GM19397 (cell line): ENCODE results near the gene BRIP1.
"Not testable (repeated sequence)": the region's sequence is repeated elsewhere in the genome, so short reads cannot be mapped to it uniquely, and the experiment has no call there.

Experiments
- ATAC-seq: cut with Tn5 transposase; IDR thresholded peaks from one replicate; pipeline ENCODE4 v1.9.1; 2021; ENCODE audit warnings: mild to moderate bottlenecking, moderate library complexity; ENCODE audit not compliant: unreplicated experiment

Gene BRIP1

DNA sequence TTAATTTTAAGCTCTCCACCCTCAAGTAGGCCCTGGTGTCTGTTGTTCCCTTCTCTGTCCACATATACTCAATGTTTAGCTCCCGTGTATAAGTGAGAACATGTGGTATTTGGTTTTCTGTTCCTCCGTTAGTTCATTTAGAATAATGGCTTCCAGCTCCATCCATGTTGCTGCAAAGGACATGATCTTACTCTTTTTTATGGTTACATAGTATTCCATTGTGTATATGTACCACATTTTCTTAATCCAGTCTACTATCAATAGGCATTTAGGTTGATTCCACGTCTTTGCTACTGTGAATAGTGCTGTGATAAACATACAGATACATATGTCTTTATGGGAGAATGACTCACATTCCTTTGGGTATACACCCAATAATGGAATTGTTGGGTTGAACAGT lies 160.9 kb downstream of the BRIP1 start:
- ATAC-seq, result no peak

DNA sequence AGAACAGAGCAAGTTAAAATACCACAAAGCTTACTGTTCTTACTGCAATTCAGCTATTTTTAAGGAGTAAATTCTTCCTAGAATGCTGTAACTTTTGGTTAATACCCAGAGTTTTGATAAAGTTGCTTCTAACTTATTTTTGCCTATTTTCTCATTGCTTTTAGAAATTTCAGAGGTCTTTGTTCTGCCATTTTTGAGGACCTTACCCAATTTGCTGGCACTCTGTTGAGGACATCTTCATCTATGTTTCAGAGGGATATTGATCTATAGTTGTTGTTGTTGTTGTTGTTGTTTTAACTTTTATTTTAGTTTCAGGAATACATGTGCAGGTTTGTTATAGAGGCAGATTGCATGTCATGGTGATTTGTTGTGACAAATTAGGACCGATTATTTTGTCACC lies 161.3 kb downstream of the BRIP1 start:
- ATAC-seq, result no peak

DNA sequence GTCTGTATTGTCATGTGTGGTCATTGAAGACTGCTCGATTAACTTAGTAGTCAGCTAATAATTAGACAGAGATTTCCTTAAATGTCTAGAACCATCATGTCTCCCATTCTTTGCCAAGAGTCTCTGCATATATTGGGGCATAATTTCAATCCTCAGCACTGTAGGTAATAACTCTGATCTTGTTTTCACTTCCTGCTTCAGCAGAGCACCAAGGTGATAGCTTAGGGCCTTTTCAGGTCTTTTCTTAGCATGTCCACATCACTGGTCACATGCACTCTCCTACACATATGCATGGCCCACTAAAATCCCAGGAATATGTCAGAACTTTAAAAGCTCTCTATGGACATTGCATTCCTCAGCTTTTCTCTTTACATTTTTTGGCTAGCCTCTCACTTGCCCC lies 162.0 kb downstream of the BRIP1 start:
- no peak for ATAC-seq

DNA sequence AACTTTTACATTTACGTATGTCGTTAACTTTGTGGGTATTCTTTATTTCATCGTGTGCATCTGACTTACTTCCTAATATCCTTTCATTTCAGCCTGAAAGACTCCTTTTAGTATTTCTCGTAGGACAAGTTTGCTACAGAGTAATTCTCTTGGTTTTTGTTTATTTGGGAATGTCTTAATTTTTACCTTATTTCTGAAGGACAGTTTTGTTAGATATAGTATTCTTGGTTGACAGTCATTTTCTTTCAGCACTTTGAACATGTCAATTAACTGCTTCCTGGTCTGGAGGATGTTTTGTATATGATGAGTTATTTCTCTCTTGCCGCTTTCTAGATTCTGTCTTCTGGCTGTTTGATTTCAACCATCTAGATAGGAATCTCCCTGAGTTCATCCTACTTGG lies 163.1 kb downstream of the BRIP1 start:
- no peak for ATAC-seq

DNA sequence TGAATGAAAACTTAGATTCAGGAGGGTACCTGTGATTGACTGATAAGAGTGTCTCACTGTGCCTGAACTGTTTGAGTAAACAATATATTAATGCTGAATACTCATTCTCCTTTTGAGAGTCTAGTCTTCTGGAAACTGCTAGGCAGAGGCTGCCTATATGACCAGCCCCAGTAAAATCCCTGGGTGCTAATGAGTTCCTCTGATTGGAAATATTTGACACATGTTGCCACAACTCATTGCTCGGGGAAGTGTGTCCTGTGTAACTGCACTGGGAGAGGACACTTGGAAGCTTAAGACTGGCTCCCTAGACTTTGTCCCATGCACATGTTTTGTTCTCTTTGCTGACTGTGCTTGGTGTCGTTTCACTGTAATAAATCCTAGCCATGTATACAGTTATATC lies 163.6 kb downstream of the BRIP1 start:
- ATAC-seq, result no peak

DNA sequence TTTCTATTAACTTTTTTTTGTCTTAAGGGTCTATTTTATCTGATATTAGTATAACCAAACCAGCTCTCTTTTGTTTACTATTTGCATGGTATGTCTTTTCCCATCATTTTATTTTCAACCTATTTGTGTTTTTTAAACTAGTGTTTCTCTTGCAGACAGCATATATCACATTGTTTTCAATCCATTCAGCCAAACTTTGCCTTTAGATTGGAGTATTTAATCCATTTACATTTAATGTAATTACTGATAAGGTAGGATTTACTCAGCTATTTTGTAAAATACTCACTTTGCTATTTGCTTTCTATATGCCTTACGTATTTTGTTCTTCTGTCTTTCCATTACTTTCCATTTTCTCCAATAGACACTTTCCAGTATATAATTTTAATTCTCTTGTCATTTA lies 164.3 kb downstream of the BRIP1 start:
- ATAC-seq, result no peak

DNA sequence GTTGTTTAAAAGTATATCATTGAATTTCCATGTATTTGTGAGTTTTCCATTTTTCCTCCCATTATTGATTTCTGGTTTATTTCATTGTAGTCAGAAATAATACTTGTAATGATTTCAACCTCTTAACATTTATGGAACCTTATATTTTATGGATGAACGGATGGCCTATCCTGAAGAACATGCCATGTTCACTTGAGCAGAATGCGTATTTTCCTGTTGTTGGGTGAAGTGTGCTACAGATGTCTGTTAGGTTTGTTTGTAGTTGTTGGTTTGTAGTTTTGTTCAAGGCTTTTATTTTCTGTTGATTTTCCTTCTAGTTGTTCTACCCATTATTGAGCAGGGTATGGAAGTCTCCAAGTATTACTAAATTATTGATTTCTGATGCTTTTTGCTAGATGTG lies 165.1 kb downstream of the BRIP1 start:
- ATAC-seq, result no peak

DNA sequence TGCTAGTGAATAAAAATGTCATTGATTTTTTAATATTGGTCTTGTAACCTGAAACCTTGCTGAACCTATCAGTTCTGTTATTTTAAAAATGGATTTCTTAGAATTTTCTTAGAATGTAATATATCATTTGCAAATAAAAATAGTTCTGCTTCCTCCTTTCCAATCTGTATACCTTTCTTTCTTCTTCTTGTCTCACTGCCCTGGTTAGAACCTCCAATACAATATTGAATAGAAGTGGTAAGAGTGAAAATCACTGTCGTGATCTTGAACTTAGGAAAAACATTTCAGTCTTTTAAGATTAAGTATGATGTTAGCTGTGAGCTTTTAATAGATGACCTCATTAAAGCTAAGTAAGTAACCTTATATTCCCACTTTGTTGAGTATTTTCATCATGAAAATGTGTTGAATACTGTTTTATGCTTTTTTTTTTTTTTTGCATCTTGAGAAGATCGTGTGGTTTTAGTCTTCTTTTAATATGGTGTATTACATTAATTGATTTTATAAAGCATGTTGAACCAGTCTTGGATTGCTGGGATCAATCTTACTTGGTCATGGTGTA lies 167.5 kb downstream of the BRIP1 start:
- ATAC-seq, result no peak

DNA sequence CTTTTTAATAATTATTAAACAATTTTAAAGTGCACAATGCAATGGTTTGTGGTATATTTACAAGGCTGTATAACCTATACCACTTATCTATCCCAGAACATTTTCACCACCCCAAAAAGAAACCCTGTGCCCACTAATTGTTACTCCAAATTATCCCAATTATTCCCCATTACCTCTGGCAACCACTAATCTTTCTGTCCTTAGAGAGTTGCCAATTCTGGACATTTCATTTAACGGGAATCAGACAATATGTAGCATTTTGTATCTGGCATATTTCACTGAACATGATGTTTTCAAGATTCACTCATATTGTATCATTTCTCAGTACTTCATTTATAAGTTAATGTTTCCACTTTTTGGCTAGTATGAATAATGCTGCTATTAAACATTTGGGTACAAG lies 169.2 kb downstream of the BRIP1 start:
- ATAC-seq, result no peak

DNA sequence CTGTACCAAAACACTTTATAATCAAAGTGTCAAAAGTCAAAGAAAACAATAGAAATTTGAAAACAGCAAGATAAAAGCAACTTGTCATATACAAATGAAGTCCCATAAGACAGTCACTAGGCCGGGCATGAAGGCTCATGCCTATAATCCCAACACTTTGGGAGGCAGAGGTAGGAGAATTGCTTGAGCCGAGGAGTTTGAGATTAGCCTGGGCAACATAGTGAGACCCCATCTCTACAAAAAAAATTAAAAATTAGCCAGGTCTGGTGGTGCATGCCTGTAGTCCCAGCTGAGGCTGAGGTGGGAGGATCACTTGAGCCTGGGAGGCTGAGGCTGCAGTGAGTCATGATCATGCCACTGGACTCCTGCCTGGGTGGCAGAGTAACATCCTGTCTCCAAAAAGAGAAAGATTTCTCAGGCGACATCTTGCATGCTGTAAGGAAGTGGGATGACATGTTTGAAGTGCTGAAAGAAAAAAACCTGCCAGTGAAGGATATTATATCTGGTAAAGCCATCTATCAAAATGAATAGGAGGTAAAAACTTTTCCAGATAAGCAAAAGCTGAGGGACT lies 173.6 kb downstream of the BRIP1 start:
- ATAC-seq, result no peak

DNA sequence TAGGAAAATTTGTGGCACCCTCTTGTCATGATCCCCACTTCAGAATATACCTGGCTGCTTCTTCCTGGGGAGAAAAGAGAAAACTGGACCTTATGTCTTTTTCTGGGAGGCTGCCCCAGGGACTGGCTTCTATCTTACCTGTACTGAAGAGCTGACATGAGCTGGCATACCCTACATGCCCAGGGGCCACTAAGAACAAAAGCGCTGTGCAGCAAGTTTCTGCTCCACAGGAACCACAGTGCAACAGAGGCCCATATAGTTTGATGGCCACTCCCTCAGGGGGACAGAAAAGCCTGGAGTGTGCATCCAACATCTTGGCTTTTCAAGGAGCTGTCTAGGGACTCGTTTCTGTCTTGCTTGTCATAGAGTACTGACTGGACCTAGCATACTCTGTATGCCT lies 175.6 kb downstream of the BRIP1 start:
- no peak for ATAC-seq

DNA sequence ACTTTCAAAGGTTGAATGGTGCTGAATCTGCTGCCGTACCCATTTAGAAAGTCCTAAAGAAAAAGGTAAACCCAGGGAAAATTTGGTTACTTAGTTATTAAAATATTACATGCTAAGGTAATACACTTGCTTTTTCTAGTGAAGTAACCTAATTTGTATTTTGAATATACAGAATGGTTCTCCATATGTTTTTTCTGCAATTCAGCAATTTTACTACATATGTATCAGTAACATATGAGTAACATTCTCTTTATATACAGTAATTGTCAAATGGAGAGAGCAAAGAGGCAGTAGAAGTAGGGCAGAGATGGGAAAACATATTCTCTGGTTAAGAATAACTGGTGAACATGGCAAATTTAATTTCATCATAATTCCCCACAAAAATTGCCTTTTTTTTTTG lies 177.2 kb downstream of the BRIP1 start:
- ATAC-seq, result no peak

DNA sequence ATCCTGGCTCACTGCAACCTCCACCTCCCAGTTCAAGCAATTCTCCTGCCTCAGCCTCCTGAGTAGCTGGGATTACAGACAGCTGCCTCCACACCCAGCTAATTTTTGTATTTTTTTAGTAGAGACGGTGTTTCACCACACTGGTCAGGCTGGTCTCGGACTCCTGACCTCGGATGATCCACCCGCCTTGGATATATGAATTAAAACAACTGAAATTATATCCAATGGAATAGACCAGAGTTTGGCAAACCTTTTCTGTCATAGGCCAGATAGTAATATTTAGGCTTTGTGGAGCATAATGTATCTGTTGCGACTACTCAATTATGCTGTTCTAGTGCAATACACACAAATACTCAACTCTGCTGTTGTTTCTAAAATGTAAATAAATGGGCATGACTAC lies 178.5 kb downstream of the BRIP1 start:
- ATAC-seq, result no peak

DNA sequence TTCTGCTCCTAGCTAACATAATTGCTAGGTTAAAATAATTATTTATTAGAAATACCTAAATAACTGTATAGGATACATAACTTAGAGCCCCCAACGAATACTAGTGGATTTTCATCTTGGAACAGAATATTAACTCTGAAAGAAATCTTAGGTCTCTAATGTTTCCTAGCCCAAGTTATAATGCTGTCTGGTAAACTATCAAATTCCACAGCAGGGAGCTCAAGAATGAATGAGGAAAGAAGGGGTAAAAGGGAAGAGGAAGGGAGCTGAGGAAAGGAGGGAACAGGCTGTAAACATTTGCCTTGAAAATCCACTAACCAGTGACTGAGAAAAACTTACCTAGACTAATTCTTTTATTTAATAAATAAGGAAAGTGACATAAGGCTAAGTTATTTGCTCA lies 179.2 kb downstream of the BRIP1 start:
- no peak for ATAC-seq

DNA sequence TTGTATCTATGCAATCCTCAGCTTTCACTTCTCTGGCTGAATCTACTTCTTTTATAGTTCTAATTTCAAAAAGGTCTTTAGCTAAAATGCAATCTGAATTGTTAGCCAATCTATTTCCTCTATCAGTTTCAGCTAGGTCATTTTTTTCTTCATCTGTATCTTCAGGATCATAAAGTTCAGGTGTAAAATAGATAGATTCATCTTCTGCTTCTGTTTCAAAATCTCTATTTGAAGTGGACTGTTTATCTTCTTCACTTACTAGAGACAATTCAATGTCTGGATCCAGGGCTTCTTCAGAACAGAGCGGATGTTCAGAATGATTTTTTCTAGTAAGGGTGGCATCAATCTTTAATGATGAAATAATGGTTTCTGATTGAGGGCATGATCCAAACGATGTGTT lies 179.9 kb downstream of the BRIP1 start:
- no peak for ATAC-seq

DNA sequence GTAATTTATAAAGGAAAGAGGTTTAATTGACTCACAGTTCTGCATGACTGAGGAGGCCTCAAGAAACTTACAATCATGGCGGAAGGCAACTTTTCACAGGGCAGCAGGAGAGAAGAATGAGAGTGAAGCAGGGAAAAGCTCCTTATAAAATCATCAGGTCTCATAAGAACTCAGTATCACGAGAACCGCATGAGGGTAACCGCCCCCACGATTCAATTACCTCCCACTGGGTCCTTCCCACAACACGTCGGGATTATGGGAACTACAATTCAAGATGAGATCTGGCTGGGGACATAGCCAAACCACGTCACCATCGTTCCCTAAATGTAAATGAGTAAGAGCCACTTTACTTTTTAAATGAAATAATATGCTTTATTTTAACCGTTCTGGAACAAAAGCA lies 182.4 kb downstream of the BRIP1 start:
- no peak for ATAC-seq

DNA sequence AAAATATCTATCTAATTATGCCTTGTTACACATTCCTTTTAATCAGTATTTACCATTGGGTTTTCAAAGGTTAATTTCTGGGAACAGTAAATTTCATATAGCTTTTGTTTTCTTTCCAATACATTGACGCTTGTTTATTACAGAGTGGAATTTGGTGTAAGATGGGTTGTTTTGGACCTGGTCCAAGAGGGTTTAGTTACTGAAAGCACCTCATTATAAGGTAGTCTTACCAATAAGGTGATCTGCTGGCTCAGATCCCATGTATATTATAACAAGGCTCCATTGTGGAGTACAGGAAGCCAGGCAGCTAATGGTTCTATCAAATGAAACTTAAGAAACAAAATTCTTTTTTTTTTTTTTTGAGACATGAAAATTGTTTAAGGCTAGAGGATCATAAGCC lies 185.0 kb downstream of the BRIP1 start:
- ATAC-seq, result no peak

DNA sequence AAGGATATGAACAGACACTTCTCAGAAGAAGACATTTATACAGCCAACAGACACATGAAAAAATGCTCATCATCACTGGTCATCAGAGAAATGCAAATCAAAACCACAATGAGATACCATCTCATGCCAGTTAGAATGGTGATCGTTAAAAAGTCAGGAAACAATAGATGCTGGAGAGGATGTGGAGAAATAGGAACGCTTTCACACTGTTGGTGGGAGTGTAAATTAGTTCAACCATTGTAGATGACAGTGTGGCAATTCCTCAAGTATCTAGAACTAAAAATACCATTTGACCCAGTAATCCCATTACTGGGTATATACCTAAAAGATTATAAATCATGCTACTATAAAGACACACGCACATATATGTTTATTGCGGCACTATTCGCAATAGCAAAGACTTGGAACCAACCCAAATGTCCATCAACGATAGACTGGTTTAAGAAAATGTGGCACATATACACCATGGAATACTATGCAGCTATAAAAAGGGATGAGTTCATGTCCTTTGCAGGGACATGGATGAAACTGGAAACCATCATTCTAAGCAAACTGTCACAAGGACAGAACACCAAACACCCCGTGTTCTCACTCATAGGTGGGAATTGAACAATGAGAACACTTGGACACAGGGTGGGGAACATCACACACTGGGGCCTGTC lies 186.0 kb downstream of the BRIP1 start:
- ATAC-seq, result not testable (repeated sequence)

DNA sequence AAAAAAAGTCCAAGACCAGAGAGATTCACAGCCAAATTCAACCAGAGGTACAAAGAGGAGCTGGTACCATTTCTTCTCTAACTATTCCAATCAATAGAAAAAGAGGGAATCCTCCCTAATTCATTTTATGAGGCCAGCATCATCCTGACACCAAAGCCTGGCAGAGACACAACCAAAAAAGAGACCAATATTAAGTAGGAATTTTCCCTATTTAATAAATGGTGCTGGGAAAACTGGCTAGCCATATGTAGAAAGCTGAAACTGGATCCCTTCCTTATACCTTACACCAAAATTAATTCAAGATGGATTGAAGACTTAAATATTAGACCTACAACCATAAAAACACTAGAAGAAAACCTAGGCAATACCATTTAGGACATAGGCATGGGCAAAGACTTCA lies 186.8 kb downstream of the BRIP1 start:
- ATAC-seq, result not testable (repeated sequence)

DNA sequence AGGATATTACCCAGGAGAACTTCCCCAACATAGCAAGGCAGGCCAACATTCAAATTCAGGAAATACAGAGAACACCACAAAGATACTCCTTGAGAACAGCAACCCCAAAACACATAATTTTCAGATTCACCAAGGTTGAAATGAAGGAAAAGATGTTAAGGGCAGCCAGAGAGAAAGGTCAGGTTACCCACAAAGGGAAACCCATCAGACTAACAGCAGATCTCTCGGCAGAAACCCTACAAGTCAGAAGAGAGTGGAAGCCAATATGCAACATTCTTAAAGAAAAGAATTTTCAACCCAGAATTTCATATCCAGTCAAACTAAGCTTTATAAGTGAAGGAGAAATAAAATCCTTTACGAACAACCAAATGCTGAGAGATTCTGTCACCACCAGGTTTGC lies 188.7 kb downstream of the BRIP1 start:
- not testable (repeated sequence) for ATAC-seq

DNA sequence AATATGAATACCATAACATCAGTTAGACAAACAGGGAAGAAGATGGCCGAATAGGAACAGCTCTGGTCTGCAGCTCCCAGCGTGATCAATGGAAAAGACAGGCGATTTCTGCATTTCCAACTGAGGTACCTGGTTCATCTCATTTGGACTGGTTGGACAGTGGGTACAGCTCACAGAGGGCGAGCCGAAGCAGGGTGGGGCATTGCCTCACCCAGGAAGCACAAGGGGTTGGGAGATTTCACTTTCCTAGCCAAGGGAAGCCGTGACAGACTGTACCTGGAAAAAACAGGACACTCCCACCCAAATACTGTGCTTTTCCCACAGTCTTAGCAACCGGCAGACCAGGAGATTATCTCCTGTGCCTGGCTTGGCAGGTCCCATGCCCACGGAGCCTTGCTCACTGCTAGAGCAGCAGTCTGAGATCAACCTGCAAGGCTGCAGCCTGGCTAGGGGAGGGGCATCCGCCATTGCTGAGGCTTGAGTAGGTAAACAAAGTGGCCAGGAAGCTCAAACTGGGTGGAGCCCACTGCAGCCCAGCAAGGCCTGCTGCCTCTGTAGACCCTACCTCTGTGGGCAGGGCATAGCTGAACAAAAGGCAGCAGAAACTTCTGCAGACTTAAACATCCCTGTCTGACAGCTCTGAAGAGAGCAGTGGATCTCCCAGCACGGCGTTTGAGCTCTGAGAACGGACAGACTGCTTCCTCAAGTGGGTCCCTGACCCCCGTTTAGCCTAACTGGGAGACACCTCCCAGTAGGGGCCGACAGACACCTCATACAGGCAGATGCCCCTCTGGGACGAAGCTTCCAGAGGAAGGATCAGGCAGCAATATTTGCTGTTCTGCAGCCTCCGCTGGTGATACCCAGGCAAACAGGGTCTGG lies 190.1 kb downstream of the BRIP1 start:
- ATAC-seq, result not testable (repeated sequence)

DNA sequence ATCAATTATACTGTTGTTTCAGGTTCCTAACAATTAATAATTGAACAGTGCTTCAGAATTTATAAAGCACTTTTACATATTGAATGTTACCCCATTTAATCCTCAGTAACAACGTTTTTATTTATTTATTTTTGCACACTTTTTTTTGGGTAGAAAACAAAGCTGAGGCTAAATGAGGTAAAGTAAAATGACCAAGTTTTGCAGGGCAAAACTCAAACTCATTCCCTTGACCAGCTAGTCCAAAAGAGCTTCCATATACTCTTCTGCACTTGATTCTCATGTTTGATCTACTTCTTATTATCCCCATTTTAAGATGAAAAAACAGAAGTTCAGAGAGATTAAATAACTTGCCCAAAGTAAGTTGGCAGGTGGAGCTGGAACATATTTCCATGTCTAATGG lies 191.2 kb downstream of the BRIP1 start:
- no peak for ATAC-seq
